H1 (cell line): ENCODE data around the gene PRR19. TPM values are rescaled to one million over a fixed set of nuclear protein-coding genes. Genes with fewer than 3 reads are reported as not detected.
A peak's percentile ranks its signal among the peaks of the same experiment; 100 is the strongest.

ENCODE experiments used
- CTCF ChIA-PET: fragments of 300-600 bp; sonication (Branson Sonifier 250); formaldehyde crosslinking; loops from one replicate; lab custom pipeline; 2021; ENCODE audit not compliant: partially characterized antibody; lab: Charles Lee
- POLR2A ChIA-PET: fragments of 300-600 bp; sonication (Branson Sonifier 250); formaldehyde crosslinking; loops from one replicate; lab custom pipeline; 2021; ENCODE audit warnings: inconsistent platforms; ENCODE audit not compliant: partially characterized antibody; lab: Charles Lee
- DNase-seq, 2 experiments: peaks; one replicate each; pipeline versions ENCODE4 v3.0.0 to v3.0.0-alpha.2; 2010 to 2022; ENCODE audit warnings: low spot score in 2 of 2, low read depth in 1 of 2, mixed read lengths in 1 of 2
- FAIRE-seq: peaks from 2 replicates; lab custom pipeline; 2011; peaks lifted over from hg19 to GRCh38; lab: Jason Lieb, UNC
- H2AFZ ChIP-seq: 2 replicates; pipeline ENCODE4 v1.8.1; 2012; ENCODE audit warnings: low read length, inconsistent platforms
- H2AK5ac ChIP-seq: 2 replicates; pipeline ENCODE4 v1.6.1; 2013; ENCODE audit warnings: low read depth, low read length
- H2BK120ac ChIP-seq: replicated peaks from 2 replicates; pipeline ENCODE3; 2013; ENCODE audit warnings: low read depth, low read length, inconsistent platforms
- H2BK12ac ChIP-seq: 2 replicates; pipeline ENCODE4 v1.6.1; 2013; ENCODE audit warnings: low read depth, low read length
- H2BK15ac ChIP-seq: 2 replicates; pipeline ENCODE4 v1.6.1; 2013; ENCODE audit warnings: low read length
- H2BK20ac ChIP-seq: 2 replicates; pipeline ENCODE4 v1.6.1; 2013; ENCODE audit warnings: low read length
- H2BK5ac ChIP-seq: 2 replicates; pipeline ENCODE4 v1.6.1; 2013; ENCODE audit warnings: low read depth, low read length
- H3K14ac ChIP-seq: 2 replicates; pipeline ENCODE4 v1.6.1; 2013; ENCODE audit warnings: inconsistent platforms; ENCODE audit not compliant: insufficient read length
- H3K18ac ChIP-seq: 2 replicates; pipeline ENCODE4 v1.6.1; 2013; ENCODE audit warnings: low read length; ENCODE audit errors: extremely low read depth
- H3K23ac ChIP-seq: 2 replicates; pipeline ENCODE4 v1.6.1; 2013; ENCODE audit warnings: inconsistent platforms; ENCODE audit not compliant: insufficient read length
- H3K23me2 ChIP-seq: 2 replicates; pipeline ENCODE4 v1.6.1; 2013; ENCODE audit warnings: low read depth, low read length
- H3K27ac ChIP-seq: 2 replicates; pipeline ENCODE4 v1.6.1; 2011; ENCODE audit warnings: low read depth, low read length, inconsistent platforms
- H3K27me3 ChIP-seq, 4 experiments: replicated peaks in 1 of 4; 1 replicate in 1 of 4; 2 replicates in 3 of 4; pipeline versions ENCODE4 v1.6.1 to v1.8.1; 2011 to 2013; ENCODE audit warnings: low read length in 3 of 4, mild to moderate bottlenecking in 3 of 4, inconsistent platforms in 2 of 4, mixed read lengths in 2 of 4, moderate library complexity in 1 of 4; ENCODE audit not compliant: control insufficient read depth in 3 of 4, insufficient read depth in 3 of 4; ENCODE audit errors: extremely low read depth in 1 of 4
- H3K36me3 ChIP-seq, 4 experiments: 2 replicates each; pipeline versions ENCODE4 v1.6.1 to v1.8.1; 2011 to 2013; ENCODE audit warnings: mild to moderate bottlenecking in 4 of 4, low read length in 3 of 4, moderate library complexity in 2 of 4, control low read depth in 1 of 4, inconsistent platforms in 1 of 4; ENCODE audit not compliant: insufficient read depth in 4 of 4, control insufficient read depth in 2 of 4
- H3K4ac ChIP-seq: replicated peaks from 2 replicates; pipeline ENCODE3; 2013; ENCODE audit warnings: low read length, low read depth, mixed read lengths, inconsistent platforms; ENCODE audit not compliant: insufficient read length
- H3K4me1 ChIP-seq, 4 experiments: replicated peaks in 1 of 4; 1 replicate in 1 of 4; 2 replicates in 3 of 4; pipeline versions ENCODE4 v1.6.1 to v1.8.1; 2011 to 2013; ENCODE audit warnings: low read length in 3 of 4, inconsistent platforms in 2 of 4, mixed read lengths in 1 of 4; ENCODE audit not compliant: insufficient read depth in 4 of 4, control insufficient read depth in 3 of 4
- H3K4me2 ChIP-seq, 2 experiments: 2 replicates each; pipeline versions ENCODE4 v1.6.1 to v1.8.1; 2011 to 2013; ENCODE audit warnings: low read depth in 2 of 2, low read length in 2 of 2, control low read depth in 1 of 2, inconsistent platforms in 1 of 2, mild to moderate bottlenecking in 1 of 2; ENCODE audit not compliant: insufficient read depth in 1 of 2
- H3K4me3 ChIP-seq, 4 experiments: fragments of 200-600, 300-600 bp in 1 of 4; sonication (generic), shearing (Covaris generic), sonication (Bioruptor Twin) in 1 of 4; 2 replicates each; pipeline versions ENCODE4 v1.5.1 to v1.8.1; 2011 to 2016; ENCODE audit warnings: low read length in 4 of 4, low read depth in 3 of 4, control low read depth in 2 of 4, inconsistent platforms in 2 of 4, mild to moderate bottlenecking in 2 of 4, mixed read lengths in 1 of 4, moderate library complexity in 1 of 4; ENCODE audit not compliant: insufficient read depth in 2 of 4; ENCODE audit errors: extremely low read depth in 1 of 4
- H3K56ac ChIP-seq: replicated peaks from 2 replicates; pipeline ENCODE3; 2013; ENCODE audit warnings: low read depth, mild to moderate bottlenecking, mixed read lengths, low read length, inconsistent platforms; ENCODE audit not compliant: insufficient read length
- H3K79me1 ChIP-seq: 2 replicates; pipeline ENCODE4 v1.6.1; 2013; ENCODE audit warnings: low read depth, low read length, control low read depth
- H3K79me2 ChIP-seq, 2 experiments: 2 replicates each; pipeline versions ENCODE4 v1.6.1 to v1.8.1; 2012 to 2013; ENCODE audit warnings: low read length in 2 of 2, mild to moderate bottlenecking in 2 of 2, inconsistent platforms in 1 of 2; ENCODE audit not compliant: insufficient read depth in 2 of 2, control insufficient read depth in 1 of 2
- H3K9ac ChIP-seq, 4 experiments: replicated peaks in 1 of 4; 1 replicate in 1 of 4; 2 replicates in 3 of 4; pipeline versions ENCODE4 v1.6.1 to v1.8.1; 2011 to 2013; ENCODE audit warnings: low read depth in 3 of 4, low read length in 3 of 4, control low read depth in 2 of 4, mild to moderate bottlenecking in 2 of 4, moderate library complexity in 2 of 4, inconsistent platforms in 1 of 4; ENCODE audit errors: extremely low read depth in 1 of 4
- H3K9me3 ChIP-seq, 2 experiments: 2 replicates each; pipeline versions ENCODE4 v1.6.1 to v1.8.1; 2012 to 2013; ENCODE audit warnings: mild to moderate bottlenecking in 2 of 2, moderate library complexity in 2 of 2, control low read depth in 1 of 2, inconsistent platforms in 1 of 2, low read depth in 1 of 2, low read length in 1 of 2, mixed read lengths in 1 of 2; ENCODE audit not compliant: insufficient read depth in 2 of 2
- H4K20me1 ChIP-seq, 2 experiments: replicated peaks in 1 of 2; 2 replicates each; pipeline versions ENCODE3 to v1.8.1; 2011 to 2013; ENCODE audit warnings: inconsistent platforms in 2 of 2, low read length in 2 of 2, mild to moderate bottlenecking in 1 of 2; ENCODE audit not compliant: insufficient read depth in 2 of 2, control insufficient read depth in 1 of 2
- H4K5ac ChIP-seq: 2 replicates; pipeline ENCODE4 v1.6.1; 2013; ENCODE audit warnings: low read length, low read depth, mixed read lengths, inconsistent platforms; ENCODE audit not compliant: insufficient read length
- H4K8ac ChIP-seq: 2 replicates; pipeline ENCODE4 v1.8.0; 2013; ENCODE audit warnings: mild to moderate bottlenecking, moderate library complexity, low read length, inconsistent platforms; ENCODE audit not compliant: insufficient read depth; ENCODE audit errors: extremely low read depth
- H4K91ac ChIP-seq: replicated peaks from 2 replicates; pipeline ENCODE3; 2013; ENCODE audit warnings: low read length, mixed read lengths, inconsistent platforms; ENCODE audit not compliant: insufficient read length
- ASH2L ChIP-seq: fragments of 200-600, 300-600 bp; sonication (generic); IDR thresholded peaks from one replicate; pipeline ENCODE4 v1.7.1; 2017; ENCODE audit warnings: low read length
- CBX8 ChIP-seq: fragments of 300-800, 300-1000 bp; sonication (generic); IDR thresholded peaks from 2 replicates; pipeline ENCODE4 v1.7.1; 2016; ENCODE audit warnings: low read depth, low read length, borderline replicate concordance
- CHD2 ChIP-seq: IDR thresholded peaks from 2 replicates; pipeline ENCODE4 v1.6.1; 2012; ENCODE audit warnings: low read length, improper control_type of control experiment
- EGR1 ChIP-seq: IDR thresholded peaks from 2 replicates; pipeline ENCODE4 v1.6.1; 2011; ENCODE audit warnings: low read depth, low read length, borderline replicate concordance
- EP300 ChIP-seq, 2 experiments: IDR thresholded peaks; 1 replicate in 1 of 2; 2 replicates in 1 of 2; pipeline ENCODE4 v1.6.1; 2011 to 2012; ENCODE audit warnings: low read depth in 2 of 2, low read length in 2 of 2, mild to moderate bottlenecking in 2 of 2, borderline replicate concordance in 1 of 2, inconsistent platforms in 1 of 2, moderate library complexity in 1 of 2
- KDM4A ChIP-seq: IDR thresholded peaks from one replicate; pipeline ENCODE4 v1.7.1; 2012; ENCODE audit warnings: low read depth, mild to moderate bottlenecking, moderate library complexity, low read length, inconsistent platforms; ENCODE audit not compliant: severe bottlenecking
- NRF1 ChIP-seq: IDR thresholded peaks from 2 replicates; pipeline ENCODE4 v1.6.1; 2011; ENCODE audit warnings: mild to moderate bottlenecking, low read depth, low read length, improper control_type of control experiment
- POLR2A ChIP-seq, 2 experiments: IDR thresholded peaks; 1 replicate in 1 of 2; 2 replicates in 1 of 2; pipeline ENCODE4 v1.6.1; 2011; ENCODE audit warnings: low read depth in 2 of 2, low read length in 2 of 2, mild to moderate bottlenecking in 2 of 2; ENCODE audit errors: control extremely low read depth in 1 of 2
- RFX5 ChIP-seq: IDR thresholded peaks from 2 replicates; pipeline ENCODE4 v1.6.1; 2011; ENCODE audit warnings: low read depth, low read length, improper control_type of control experiment, borderline replicate concordance
- SP1 ChIP-seq: IDR thresholded peaks from 2 replicates; pipeline ENCODE4 v1.6.1; 2011; ENCODE audit warnings: low read depth, low read length
- TAF1 ChIP-seq: IDR thresholded peaks from 2 replicates; pipeline ENCODE4 v1.6.1; 2011; ENCODE audit warnings: mild to moderate bottlenecking, low read depth, low read length
- USF2 ChIP-seq: IDR thresholded peaks from 2 replicates; pipeline ENCODE4 v1.6.1; 2011; ENCODE audit warnings: low read length, improper control_type of control experiment
- YY1 ChIP-seq: IDR thresholded peaks from 2 replicates; pipeline ENCODE4 v1.6.1; 2011; ENCODE audit warnings: low read depth, mild to moderate bottlenecking, low read length
- WGBS, 2 experiments: shearing (Covaris generic) in 1 of 2; methylation state at CpG; one replicate each; pipeline versions ENCODE4 v1.1.6 to v1.1.7; 2013 to 2015; ENCODE audit warnings: low lambda C conversion rate in 2 of 2, mixed read lengths in 2 of 2, inconsistent platforms in 1 of 2, low coverage in 1 of 2, missing lambda C conversion rate in 1 of 2; ENCODE audit not compliant: insufficient replicate concordance in 2 of 2, insufficient coverage in 1 of 2, insufficient read length in 1 of 2; ENCODE audit errors: extremely low coverage in 1 of 2, missing lambda C conversion rate in 1 of 2; 5-methylcytosine and 5-hydroxymethylcytosine counted together
- polyA plus RNA-seq, 7 experiments: library from polyadenylated mRNA; depleted of rRNA in 3 of 7; stranded (reverse) in 5 of 7; unstranded in 2 of 7; fragments of >200 nt in 5 of 7; fragments of 200-250 nt in 2 of 7; gene quantifications; 1 replicate in 5 of 7; 2 replicates in 1 of 7; 4 replicates in 1 of 7; pipeline versions ENCODE4 v1.2.1 to v1.2.3, GENCODE V29; 2011 to 2013; ENCODE audit warnings: missing spikeins in 2 of 7, mixed read lengths in 2 of 7
- total RNA-seq: library from RNA; stranded (reverse); fragmentation: NEBNext Ultra II Directional; extraction: Animal tissue kit (Norgen Biotek cat#: 25700); gene quantifications from 2 replicates; pipeline ENCODE4 v1.2.1, GENCODE V29; 2021

Gene PRR19
- total and polyA plus RNA-seq, 2 of the 8 experiments (the other 6 are each of a cell fraction or from before 2014, with no cell fraction given): 7.2 to 7.5 TPM

- Histone ChIP-seq H4K91ac (no peak overlapping the region), H4K20me1 (peaks cover 3 to 16% of the 10 kb centered on the region in 2 experiments), H3K9me3 (no peaks in the 10 kb centered on the region), H3K27ac (no peak overlapping the region; the same call in 1 of the 2 replicates), H3K18ac (no peak overlapping the region), H3K23ac (no peak overlapping the region), H3K4ac (no peak overlapping the region), H4K8ac (no peak overlapping the region), H3K14ac (no peak overlapping the region), H2BK5ac (no peak overlapping the region), H2BK20ac (no peak overlapping the region), H2AFZ (no peak overlapping the region), H3K4me1 (peaks cover 9 to 42% (median 29%) of the 10 kb centered on the region in 4 experiments), H3K79me1 (peaks cover 21% of the 10 kb centered on the region), H3K23me2 (peaks cover 30% of the 10 kb centered on the region), H2AK5ac (no peak overlapping the region), H3K4me3 (peak overlapping the region; percentile 29 to 57 (median 41); a peak in 4 of 8 replicates), H3K9ac (peak overlapping the region in 2 of 4 experiments; percentile 25 to 41; a peak in 2 of 7 replicates), H3K56ac (no peak overlapping the region), H3K36me3 (peaks cover 9 to 21% (median 18%) of the 10 kb centered on the region in 4 experiments; a peak in 7 of 8 replicates), H4K5ac (no peak overlapping the region), H3K79me2 (peaks cover 0 to 22% of the 10 kb centered on the region in 2 experiments; a peak in 2 of 4 replicates), H2BK120ac (no peak overlapping the region), H3K27me3 (no peaks in the 10 kb centered on the region), H2BK15ac (no peak overlapping the region), H3K4me2 (peak overlapping the region; percentile 34 to 97; a peak in 2 of 4 replicates), H2BK12ac (no peak overlapping the region)
- POLR2A ChIA-PET: interaction anchor here (1.0 to 4.3 kb wide), 3 partner anchors 11 to 34 kb away, joined by 3 to 20 read pairs (median 4); no protein-coding TSS in a partner anchor
- WGBS, 2 experiments: no CpG with 5 or more reads among the region's 76 CpGs
- CTCF ChIA-PET: interaction anchor here (1.2 to 6.6 kb wide), 3 partner anchors 9 to 41 kb away, joined by 3 to 41 read pairs (median 3); no protein-coding TSS in a partner anchor
- DNase-seq: no peak
- FAIRE-seq: no peak
- TF ChIP-seq CBX8 (no peak), NRF1 (peak; percentile 10; the same call in 1 of the 2 replicates), SP1 (no peak), CHD2 (no peak), ASH2L (no peak), TAF1 (no peak), EP300 (IDR thresholded peaks at IDR 0.05; ENCODE audit: borderline replicate concordance in 1 of 2, low read depth in 2 of 2, low read length in 2 of 2) (no peak), YY1 (no peak), EGR1 (no peak), USF2 (no peak), RFX5 (no peak), KDM4A (peak; percentile 26), POLR2A (IDR thresholded peaks at IDR 0.05; ENCODE audit: control extremely low read depth in 1 of 2, low read depth in 2 of 2, low read length in 2 of 2) (no peak)
These were observed 17.8 kb upstream of the PRR19 start for GRCh38 chr19:42284066-42284501.
